Astrocyte (in vitro differentiated cells and primary cell): ENCODE results near the gene ARL17A.
"Not testable (repeated sequence)": the region's sequence is repeated elsewhere in the genome, so short reads cannot be mapped to it uniquely, and the experiment has no call there.

ENCODE experiments used
- EZH2 ChIP-seq: IDR thresholded peaks from 2 replicates; pipeline ENCODE4 v1.6.1; 2012; ENCODE audit warnings: mild to moderate bottlenecking, low read length, inconsistent platforms; ENCODE audit not compliant: insufficient read depth
- TF ChIP-seq, protein P1 (sequence below): IDR thresholded peaks from 2 replicates; pipeline ENCODE4 v1.5.1; 2011; ENCODE audit warnings: low read depth, mild to moderate bottlenecking, inconsistent platforms, low read length, moderate library complexity; ENCODE audit not compliant: insufficient read depth

DNA sequence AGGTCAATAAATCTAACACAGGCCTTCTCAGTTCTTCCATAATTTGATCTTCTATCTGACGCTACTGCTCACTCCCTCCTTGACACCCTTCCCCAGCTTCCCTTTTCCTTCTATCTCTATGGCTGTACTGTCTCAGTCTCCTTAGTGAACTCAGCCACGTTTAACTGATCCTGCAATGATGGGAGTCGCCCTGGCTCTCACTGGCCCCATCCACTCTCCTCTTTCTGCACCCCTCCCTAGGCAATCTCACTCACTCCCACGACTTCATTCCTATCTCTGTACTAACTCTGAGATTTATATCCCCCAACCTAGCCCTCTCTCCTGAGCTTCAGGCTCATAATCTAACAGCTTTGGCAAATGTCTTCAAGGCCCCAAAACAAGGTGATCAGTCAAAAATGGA lies 7.7 kb downstream of the ARL17A start:
- TF ChIP-seq EZH2, result not testable (repeated sequence)
- TF ChIP-seq, protein P1, sequence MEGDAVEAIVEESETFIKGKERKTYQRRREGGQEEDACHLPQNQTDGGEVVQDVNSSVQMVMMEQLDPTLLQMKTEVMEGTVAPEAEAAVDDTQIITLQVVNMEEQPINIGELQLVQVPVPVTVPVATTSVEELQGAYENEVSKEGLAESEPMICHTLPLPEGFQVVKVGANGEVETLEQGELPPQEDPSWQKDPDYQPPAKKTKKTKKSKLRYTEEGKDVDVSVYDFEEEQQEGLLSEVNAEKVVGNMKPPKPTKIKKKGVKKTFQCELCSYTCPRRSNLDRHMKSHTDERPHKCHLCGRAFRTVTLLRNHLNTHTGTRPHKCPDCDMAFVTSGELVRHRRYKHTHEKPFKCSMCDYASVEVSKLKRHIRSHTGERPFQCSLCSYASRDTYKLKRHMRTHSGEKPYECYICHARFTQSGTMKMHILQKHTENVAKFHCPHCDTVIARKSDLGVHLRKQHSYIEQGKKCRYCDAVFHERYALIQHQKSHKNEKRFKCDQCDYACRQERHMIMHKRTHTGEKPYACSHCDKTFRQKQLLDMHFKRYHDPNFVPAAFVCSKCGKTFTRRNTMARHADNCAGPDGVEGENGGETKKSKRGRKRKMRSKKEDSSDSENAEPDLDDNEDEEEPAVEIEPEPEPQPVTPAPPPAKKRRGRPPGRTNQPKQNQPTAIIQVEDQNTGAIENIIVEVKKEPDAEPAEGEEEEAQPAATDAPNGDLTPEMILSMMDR, result not testable (repeated sequence)
